ENCODE data around the gene RABL3.
A peak's percentile ranks its signal among the peaks of the same experiment; 100 is the strongest.
"Not testable (repeated sequence)": the region's sequence is repeated elsewhere in the genome, so short reads cannot be mapped to it uniquely, and the experiment has no call there.

Gene RABL3

DNA sequence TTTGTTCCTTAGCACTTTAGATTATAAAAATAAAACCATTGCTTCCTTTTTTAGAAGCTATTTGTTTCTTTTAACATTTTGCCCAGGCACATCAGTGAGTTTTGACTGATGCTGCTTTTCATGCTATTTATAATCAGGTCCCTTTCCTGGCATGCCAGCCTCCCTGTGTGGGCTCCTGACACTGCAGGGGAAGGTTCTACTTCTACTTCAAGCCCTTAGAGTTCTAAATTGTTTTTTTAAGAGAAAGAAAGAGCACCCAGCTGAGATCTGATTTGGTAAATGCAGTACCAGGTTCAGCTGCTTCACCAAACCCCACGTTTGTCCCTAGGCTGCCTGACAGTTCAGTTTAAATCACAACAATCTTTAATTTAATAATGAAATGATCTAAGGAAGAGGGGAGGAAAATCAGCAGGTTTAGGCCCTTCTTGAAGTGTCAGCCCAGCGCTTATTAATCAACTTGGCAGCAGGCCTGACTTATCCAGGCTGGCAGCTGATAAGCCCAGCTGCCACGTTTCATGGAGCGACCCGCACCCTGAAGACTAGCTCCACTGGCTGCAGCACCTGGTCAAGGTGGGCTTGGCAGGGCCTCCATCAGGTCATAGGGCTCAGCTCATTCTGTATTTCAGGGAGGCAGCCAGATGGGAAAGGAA lies 89.3 kb downstream of the RABL3 start:
- DNase-seq (ENCODE audit: low read depth) = no peak
- H3K4me3 ChIP-seq (ENCODE audit: low read depth, low read length) = no peak overlapping the region

DNA sequence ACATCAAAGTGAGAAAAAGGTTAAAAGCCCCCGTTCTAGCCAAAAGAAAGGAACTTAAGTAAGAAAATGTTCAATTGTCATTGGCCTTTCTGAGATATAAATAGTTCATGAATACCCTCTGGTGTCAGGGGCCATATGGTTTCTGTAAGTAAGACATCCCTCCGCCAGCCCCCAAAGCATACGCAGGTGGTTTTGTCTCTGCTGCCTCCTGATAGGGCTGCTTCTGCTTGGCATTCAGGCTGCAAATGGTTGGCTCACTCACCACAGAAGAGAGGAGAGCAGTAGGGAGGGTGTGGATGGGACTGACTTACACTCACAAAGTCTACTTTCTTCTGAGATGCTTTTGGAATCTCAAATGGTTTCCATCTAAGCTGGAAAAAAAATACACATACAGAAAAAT lies 90.0 kb downstream of the RABL3 start:
- no peak for DNase-seq (ENCODE audit: low read depth)

DNA sequence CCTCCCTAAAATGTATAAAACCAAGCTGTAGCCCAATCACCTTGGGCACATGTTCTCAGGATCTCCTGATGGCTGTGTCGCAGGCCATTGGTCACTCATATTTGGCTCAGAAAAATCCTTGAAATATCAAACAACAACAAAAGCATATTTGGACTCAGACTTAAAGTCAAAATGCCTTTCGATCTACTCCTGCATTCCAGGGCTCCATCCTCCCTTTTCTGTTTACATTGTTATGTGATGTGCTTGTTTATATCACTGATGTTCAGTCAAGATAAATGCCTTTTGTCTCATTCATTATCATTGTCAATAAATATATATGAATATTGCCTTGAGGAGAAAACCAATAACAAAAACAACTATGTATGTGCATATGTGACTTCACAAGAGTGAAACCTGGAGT lies 92.0 kb downstream of the RABL3 start:
- DNase-seq (ENCODE audit: low read depth) = no peak
- no peak overlapping the region for H3K4me3 ChIP-seq (ENCODE audit: low read depth, low read length)

More for the DNA sequence above, 90.0 kb downstream of the RABL3 start:
- H3K4me3 ChIP-seq (ENCODE audit: low read depth, low read length) = no peak overlapping the region

DNA sequence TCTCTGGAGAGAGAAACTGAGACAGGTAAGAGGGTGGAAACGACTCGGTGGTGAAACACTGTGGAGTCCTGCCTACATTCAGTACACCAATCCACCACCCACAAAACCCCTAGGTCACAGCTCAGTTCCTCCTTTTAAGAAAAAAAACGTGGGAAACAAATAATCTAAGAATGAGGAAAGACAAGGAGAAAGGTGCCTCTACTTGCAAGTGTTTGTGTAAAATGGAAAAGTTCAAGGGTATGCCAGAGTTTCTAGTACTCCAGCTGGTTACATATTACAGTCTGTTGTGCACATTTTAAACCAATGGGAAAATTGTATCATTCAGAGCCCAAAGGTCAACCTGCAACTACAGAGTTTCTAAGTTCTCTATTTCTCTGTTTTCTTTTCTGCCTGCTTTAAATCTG lies 92.5 kb downstream of the RABL3 start:
- DNase-seq (ENCODE audit: low read depth) = no peak
- no peak overlapping the region for H3K4me3 ChIP-seq (ENCODE audit: low read depth, low read length)

DNA sequence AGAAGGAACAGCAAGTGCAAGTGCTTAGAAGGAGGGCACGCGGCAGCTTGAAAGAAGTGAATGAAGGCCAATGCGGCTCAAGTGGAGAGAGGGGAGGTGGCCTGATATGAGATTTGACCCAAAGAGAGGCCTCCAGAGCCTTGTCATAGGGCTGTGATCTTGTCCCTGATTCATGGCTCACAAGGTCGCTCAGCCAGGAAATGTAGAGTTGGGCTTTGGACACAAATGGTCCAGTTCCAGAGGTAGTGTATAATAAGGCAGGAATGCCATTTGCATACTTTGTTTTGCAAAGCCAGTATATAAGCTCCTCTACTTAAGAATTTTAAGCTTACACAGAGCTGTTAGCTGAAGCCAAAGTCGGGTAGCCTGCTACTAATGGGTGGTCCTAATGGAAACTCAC lies 94.0 kb downstream of the RABL3 start:
- no peak overlapping the region for H3K4me3 ChIP-seq (ENCODE audit: low read depth, low read length)
- no peak for DNase-seq (ENCODE audit: low read depth)

DNA sequence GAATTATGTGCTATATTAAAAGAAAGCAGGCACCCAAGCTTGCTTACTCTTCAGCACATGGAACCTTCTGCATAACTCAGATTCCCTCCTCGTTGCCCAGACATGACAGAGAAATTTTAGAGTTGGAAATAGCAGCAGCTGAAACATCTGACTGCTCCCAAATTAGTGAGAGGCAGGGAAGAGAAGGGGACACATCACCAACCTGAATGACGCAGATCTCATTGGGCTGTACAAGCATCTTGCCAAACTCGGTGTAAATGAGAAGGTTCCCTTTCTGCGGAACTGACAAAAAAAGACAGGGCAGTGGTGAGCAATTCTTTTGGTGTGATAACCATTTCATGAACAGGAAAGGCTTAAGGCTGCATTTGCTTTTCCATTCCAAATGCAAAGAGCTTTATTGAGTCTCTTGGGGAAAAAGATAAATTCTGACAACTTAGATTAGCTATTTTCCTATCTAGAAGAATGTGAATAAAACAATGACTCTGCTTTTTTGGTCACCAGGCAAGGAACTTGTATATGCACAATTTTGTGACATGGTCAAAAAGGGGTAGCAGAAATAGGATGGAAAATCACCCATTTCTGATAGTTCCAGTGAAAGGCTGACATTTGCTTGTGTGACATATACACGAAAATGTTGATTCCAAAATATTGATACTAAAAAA lies 95.4 kb downstream of the RABL3 start:
- DNase-seq (ENCODE audit: low read depth) = no peak
- no peak overlapping the region for H3K4me3 ChIP-seq (ENCODE audit: low read depth, low read length)

DNA sequence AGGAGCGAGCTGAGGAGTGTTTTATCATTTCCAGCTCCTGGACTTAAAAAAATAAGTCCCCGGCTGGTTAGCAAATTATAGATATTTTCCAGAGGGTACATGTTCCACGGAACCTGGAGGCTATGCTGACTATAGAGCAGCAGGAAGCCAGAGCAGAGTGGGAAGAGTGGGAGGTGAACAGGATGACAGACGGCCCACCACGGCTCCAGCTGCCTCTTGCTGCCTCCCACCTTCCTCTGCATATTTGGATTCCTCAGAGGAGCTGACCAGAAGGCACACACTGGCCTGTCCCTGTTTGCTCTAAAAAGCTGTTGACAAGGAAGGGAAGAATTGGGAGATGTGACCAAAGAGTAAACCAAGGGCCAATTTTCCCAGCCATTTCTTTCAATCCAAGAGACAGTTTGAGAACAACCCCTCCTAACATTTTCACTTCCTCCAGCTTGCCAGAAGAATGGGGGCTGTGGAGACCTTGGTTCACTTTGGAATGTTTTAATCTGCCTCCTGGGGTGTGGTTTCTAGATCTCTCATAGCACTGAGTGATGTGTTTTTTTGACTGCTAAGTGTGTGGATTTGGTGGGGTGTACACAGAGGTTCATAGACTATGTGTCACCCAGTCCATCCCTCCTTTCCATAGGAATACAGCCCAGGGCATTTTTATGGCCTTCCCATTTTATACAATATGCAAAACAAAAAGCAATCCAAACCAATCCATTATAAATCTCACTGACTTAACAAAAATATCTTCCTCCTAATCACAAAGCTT lies 97.1 kb downstream of the RABL3 start:
- DNase-seq (ENCODE audit: low read depth) = no peak

DNA sequence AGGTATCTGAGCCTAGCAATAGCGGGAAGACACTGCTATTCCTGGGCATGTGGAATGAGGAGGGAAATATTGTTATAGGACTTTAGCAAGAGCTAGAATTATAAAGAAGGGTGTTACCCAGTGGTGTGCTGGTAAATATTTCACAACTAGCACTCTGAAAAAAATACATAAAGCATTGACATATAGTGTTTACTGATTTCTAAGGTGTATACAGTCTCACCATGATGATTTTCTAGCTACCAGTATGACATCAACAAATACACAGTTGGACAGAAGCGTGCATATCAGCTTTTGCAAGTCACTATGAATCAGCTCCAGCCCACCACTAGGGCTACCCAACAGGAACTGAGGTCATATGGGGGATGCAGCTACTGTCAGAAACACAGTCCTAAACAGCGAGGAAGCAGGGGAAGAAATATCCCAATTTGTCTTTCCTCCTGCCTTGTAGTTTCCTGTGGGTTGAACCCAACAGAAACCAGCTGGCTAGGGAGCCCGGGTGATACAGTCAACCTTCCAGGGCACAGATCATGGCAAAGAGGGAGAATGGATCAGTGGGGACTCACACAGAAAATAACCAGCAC lies 99.9 kb downstream of the RABL3 start:
- H3K4me3 ChIP-seq (ENCODE audit: low read depth, low read length) = no peak overlapping the region
- DNase-seq (ENCODE audit: low read depth) = peak; percentile 69

More for the DNA sequence above, 97.1 kb downstream of the RABL3 start:
- H3K4me3 ChIP-seq (ENCODE audit: low read depth, low read length) = no peak overlapping the region

DNA sequence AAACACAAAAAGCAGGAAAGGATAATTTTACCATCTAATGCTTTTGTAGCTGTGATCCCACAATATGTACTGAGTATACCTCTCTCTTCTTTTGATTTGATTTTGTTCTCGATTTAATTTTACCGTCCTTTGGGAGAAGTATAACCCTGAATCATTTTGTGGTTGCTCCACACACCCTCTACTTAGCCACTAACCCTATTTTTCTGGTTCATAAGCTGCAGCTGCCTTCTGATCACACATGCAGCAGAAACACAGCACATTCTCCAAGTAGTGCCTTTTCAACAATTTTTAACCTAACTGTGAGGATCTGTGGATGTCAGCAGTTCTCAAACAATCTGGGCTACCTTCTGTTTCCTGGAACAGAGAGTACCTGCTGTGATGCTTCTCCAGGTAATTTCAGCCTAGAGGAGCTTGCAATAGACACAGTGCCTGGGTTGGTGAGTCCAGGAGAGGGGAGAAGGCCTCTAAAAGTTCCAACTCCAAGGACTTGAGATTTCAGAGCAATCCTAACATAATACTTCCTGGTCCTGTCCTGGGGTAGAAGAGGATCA lies 100.5 kb downstream of the RABL3 start:
- DNase-seq (ENCODE audit: low read depth) = no peak
- H3K4me3 ChIP-seq (ENCODE audit: low read depth, low read length) = no peak overlapping the region

DNA sequence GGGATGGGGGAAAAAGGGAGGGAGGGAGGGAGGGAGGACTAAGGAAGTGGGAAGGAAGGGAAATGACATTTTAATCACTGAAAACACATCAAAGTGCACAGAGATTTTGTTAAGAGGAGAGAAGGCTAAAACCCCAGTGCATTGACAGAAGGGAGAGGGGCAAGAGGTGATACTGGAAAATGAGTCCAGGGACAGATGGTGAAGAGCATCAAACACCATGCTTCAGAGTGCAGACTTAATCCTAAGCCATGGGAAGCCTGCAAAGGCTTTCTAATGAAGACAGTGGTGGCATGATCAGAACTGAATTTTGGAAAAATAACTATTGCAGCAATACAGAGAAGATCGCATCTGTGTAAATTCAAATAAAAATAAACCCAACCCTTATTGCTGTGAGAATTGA lies 102.1 kb downstream of the RABL3 start:
- DNase-seq (ENCODE audit: low read depth) = no peak
- H3K4me3 ChIP-seq (ENCODE audit: low read depth, low read length) = no peak overlapping the region

DNA sequence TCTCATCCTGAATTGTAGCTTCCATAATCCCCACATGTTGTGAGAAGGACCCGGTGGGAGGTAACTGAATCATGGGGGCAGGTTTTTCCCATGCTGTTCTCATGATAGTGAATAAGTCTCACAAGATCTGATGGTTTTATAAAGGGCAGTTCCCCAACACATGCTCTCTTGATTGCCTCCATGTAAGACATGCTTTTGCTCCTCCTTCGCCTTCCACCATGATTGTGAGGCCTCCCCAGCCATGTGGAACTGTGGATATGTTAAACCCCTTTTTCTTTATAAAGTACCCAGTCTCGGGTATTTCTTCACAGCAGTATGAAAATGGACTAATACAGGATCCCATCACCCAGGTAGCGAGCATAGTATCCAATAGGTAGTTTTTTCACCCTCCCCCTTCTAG lies 103.5 kb downstream of the RABL3 start:
- DNase-seq (ENCODE audit: low read depth); H3K4me3 ChIP-seq (ENCODE audit: low read depth, low read length): not testable (repeated sequence)

DNA sequence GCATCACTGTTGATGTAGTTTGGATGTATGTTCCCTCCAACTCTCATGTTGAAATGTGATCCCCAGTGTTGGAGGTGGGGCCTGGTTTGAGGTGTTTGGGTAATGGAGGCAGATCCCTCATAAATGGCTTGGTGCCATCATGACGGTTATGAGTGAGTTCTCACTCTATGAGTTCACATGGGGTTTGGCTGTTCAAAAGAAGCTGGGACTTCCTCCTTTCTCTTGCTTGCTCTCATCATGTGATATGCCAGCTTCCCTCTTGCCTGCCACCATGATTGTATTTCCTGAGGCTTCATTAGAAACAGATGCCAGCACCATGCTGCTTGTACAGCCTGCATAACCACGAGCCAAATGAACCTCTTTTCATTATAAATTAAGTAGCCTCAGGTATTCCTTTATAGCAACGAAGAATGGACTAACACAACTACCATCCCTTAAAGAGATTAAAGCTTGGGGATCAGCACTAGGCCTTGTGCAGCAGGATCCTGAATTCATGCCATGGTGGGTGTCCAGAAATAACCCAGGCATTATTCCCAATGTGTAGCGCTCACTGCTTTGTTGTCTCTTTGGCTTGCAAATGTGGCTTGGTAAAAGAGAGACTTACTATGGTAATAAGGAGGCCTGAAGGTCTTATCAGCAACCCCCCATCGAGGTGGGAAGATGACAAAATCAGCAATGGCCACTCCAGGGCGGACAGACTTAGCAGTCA lies 104.3 kb downstream of the RABL3 start:
- no peak for DNase-seq (ENCODE audit: low read depth)
- H3K4me3 ChIP-seq (ENCODE audit: low read depth, low read length) = no peak overlapping the region

DNA sequence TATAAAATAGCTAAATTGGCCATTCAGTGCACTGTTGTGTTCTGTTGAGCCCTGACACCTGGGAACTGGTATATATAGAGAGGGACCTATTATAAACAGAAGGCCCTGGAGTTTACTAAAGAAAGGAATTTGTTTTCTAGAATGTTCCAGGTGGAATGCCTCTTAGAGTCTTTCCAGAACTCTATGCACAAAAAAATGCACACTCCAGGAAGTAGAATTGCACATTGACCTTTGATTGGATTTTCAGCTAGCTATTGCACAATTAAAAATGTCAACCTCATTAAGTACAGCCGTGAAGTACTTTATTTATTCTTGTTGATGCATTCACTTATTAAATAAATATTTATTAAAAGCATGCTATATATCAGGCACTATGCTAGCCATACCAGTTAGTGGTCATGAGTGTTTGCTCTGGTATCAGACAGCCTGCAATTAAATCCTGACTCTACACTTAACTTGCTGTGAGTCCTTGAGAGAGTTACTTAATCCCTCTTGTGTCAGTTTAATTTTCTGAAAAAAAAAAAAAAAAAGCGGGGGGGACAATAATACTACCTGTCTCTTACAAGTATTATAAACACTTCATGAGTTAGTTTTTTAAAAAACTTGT lies 105.4 kb downstream of the RABL3 start:
- H3K4me3 ChIP-seq (ENCODE audit: low read depth, low read length) = no peak overlapping the region
- DNase-seq (ENCODE audit: low read depth) = no peak
